H1 (cell line): ENCODE data around the gene HOXC5. TPM values are rescaled to one million over a fixed set of nuclear protein-coding genes. Genes with fewer than 3 reads are reported as not detected.
A peak's percentile ranks its signal among the peaks of the same experiment; 100 is the strongest.

Experiments used
- CTCF ChIA-PET: fragments of 300-600 bp; sonication (Branson Sonifier 250); formaldehyde crosslinking; loops from one replicate; lab custom pipeline; 2021; ENCODE audit not compliant: partially characterized antibody; lab: Charles Lee
- POLR2A ChIA-PET: fragments of 300-600 bp; sonication (Branson Sonifier 250); formaldehyde crosslinking; loops from one replicate; lab custom pipeline; 2021; ENCODE audit warnings: inconsistent platforms; ENCODE audit not compliant: partially characterized antibody; lab: Charles Lee
- DNase-seq, 2 experiments: peaks; one replicate each; pipeline versions ENCODE4 v3.0.0 to v3.0.0-alpha.2; 2010 to 2022; ENCODE audit warnings: low spot score in 2 of 2, low read depth in 1 of 2, mixed read lengths in 1 of 2
- FAIRE-seq: peaks from 2 replicates; lab custom pipeline; 2011; peaks lifted over from hg19 to GRCh38; lab: Jason Lieb, UNC
- H2AFZ ChIP-seq: 2 replicates; pipeline ENCODE4 v1.8.1; 2012; ENCODE audit warnings: low read length, inconsistent platforms
- H2AK5ac ChIP-seq: 2 replicates; pipeline ENCODE4 v1.6.1; 2013; ENCODE audit warnings: low read depth, low read length
- H2BK120ac ChIP-seq: replicated peaks from 2 replicates; pipeline ENCODE3; 2013; ENCODE audit warnings: low read depth, low read length, inconsistent platforms
- H2BK12ac ChIP-seq: 2 replicates; pipeline ENCODE4 v1.6.1; 2013; ENCODE audit warnings: low read depth, low read length
- H2BK15ac ChIP-seq: 2 replicates; pipeline ENCODE4 v1.6.1; 2013; ENCODE audit warnings: low read length
- H2BK20ac ChIP-seq: 2 replicates; pipeline ENCODE4 v1.6.1; 2013; ENCODE audit warnings: low read length
- H2BK5ac ChIP-seq: 2 replicates; pipeline ENCODE4 v1.6.1; 2013; ENCODE audit warnings: low read depth, low read length
- H3K14ac ChIP-seq: 2 replicates; pipeline ENCODE4 v1.6.1; 2013; ENCODE audit warnings: inconsistent platforms; ENCODE audit not compliant: insufficient read length
- H3K18ac ChIP-seq: 2 replicates; pipeline ENCODE4 v1.6.1; 2013; ENCODE audit warnings: low read length; ENCODE audit errors: extremely low read depth
- H3K23ac ChIP-seq: 2 replicates; pipeline ENCODE4 v1.6.1; 2013; ENCODE audit warnings: inconsistent platforms; ENCODE audit not compliant: insufficient read length
- H3K23me2 ChIP-seq: 2 replicates; pipeline ENCODE4 v1.6.1; 2013; ENCODE audit warnings: low read depth, low read length
- H3K27ac ChIP-seq: 2 replicates; pipeline ENCODE4 v1.6.1; 2011; ENCODE audit warnings: low read depth, low read length, inconsistent platforms
- H3K27me3 ChIP-seq, 4 experiments: replicated peaks in 1 of 4; 1 replicate in 1 of 4; 2 replicates in 3 of 4; pipeline versions ENCODE4 v1.6.1 to v1.8.1; 2011 to 2013; ENCODE audit warnings: low read length in 3 of 4, mild to moderate bottlenecking in 3 of 4, inconsistent platforms in 2 of 4, mixed read lengths in 2 of 4, moderate library complexity in 1 of 4; ENCODE audit not compliant: control insufficient read depth in 3 of 4, insufficient read depth in 3 of 4; ENCODE audit errors: extremely low read depth in 1 of 4
- H3K36me3 ChIP-seq, 4 experiments: 2 replicates each; pipeline versions ENCODE4 v1.6.1 to v1.8.1; 2011 to 2013; ENCODE audit warnings: mild to moderate bottlenecking in 4 of 4, low read length in 3 of 4, moderate library complexity in 2 of 4, control low read depth in 1 of 4, inconsistent platforms in 1 of 4; ENCODE audit not compliant: insufficient read depth in 4 of 4, control insufficient read depth in 2 of 4
- H3K4ac ChIP-seq: replicated peaks from 2 replicates; pipeline ENCODE3; 2013; ENCODE audit warnings: low read length, low read depth, mixed read lengths, inconsistent platforms; ENCODE audit not compliant: insufficient read length
- H3K4me1 ChIP-seq, 4 experiments: replicated peaks in 1 of 4; 1 replicate in 1 of 4; 2 replicates in 3 of 4; pipeline versions ENCODE4 v1.6.1 to v1.8.1; 2011 to 2013; ENCODE audit warnings: low read length in 3 of 4, inconsistent platforms in 2 of 4, mixed read lengths in 1 of 4; ENCODE audit not compliant: insufficient read depth in 4 of 4, control insufficient read depth in 3 of 4
- H3K4me2 ChIP-seq, 2 experiments: 2 replicates each; pipeline versions ENCODE4 v1.6.1 to v1.8.1; 2011 to 2013; ENCODE audit warnings: low read depth in 2 of 2, low read length in 2 of 2, control low read depth in 1 of 2, inconsistent platforms in 1 of 2, mild to moderate bottlenecking in 1 of 2; ENCODE audit not compliant: insufficient read depth in 1 of 2
- H3K4me3 ChIP-seq, 4 experiments: fragments of 200-600, 300-600 bp in 1 of 4; sonication (generic), shearing (Covaris generic), sonication (Bioruptor Twin) in 1 of 4; 2 replicates each; pipeline versions ENCODE4 v1.5.1 to v1.8.1; 2011 to 2016; ENCODE audit warnings: low read length in 4 of 4, low read depth in 3 of 4, control low read depth in 2 of 4, inconsistent platforms in 2 of 4, mild to moderate bottlenecking in 2 of 4, mixed read lengths in 1 of 4, moderate library complexity in 1 of 4; ENCODE audit not compliant: insufficient read depth in 2 of 4; ENCODE audit errors: extremely low read depth in 1 of 4
- H3K56ac ChIP-seq: replicated peaks from 2 replicates; pipeline ENCODE3; 2013; ENCODE audit warnings: low read depth, mild to moderate bottlenecking, mixed read lengths, low read length, inconsistent platforms; ENCODE audit not compliant: insufficient read length
- H3K79me1 ChIP-seq: 2 replicates; pipeline ENCODE4 v1.6.1; 2013; ENCODE audit warnings: low read depth, low read length, control low read depth
- H3K79me2 ChIP-seq, 2 experiments: 2 replicates each; pipeline versions ENCODE4 v1.6.1 to v1.8.1; 2012 to 2013; ENCODE audit warnings: low read length in 2 of 2, mild to moderate bottlenecking in 2 of 2, inconsistent platforms in 1 of 2; ENCODE audit not compliant: insufficient read depth in 2 of 2, control insufficient read depth in 1 of 2
- H3K9ac ChIP-seq, 4 experiments: replicated peaks in 1 of 4; 1 replicate in 1 of 4; 2 replicates in 3 of 4; pipeline versions ENCODE4 v1.6.1 to v1.8.1; 2011 to 2013; ENCODE audit warnings: low read depth in 3 of 4, low read length in 3 of 4, control low read depth in 2 of 4, mild to moderate bottlenecking in 2 of 4, moderate library complexity in 2 of 4, inconsistent platforms in 1 of 4; ENCODE audit errors: extremely low read depth in 1 of 4
- H3K9me3 ChIP-seq, 2 experiments: 2 replicates each; pipeline versions ENCODE4 v1.6.1 to v1.8.1; 2012 to 2013; ENCODE audit warnings: mild to moderate bottlenecking in 2 of 2, moderate library complexity in 2 of 2, control low read depth in 1 of 2, inconsistent platforms in 1 of 2, low read depth in 1 of 2, low read length in 1 of 2, mixed read lengths in 1 of 2; ENCODE audit not compliant: insufficient read depth in 2 of 2
- H4K20me1 ChIP-seq, 2 experiments: replicated peaks in 1 of 2; 2 replicates each; pipeline versions ENCODE3 to v1.8.1; 2011 to 2013; ENCODE audit warnings: inconsistent platforms in 2 of 2, low read length in 2 of 2, mild to moderate bottlenecking in 1 of 2; ENCODE audit not compliant: insufficient read depth in 2 of 2, control insufficient read depth in 1 of 2
- H4K5ac ChIP-seq: 2 replicates; pipeline ENCODE4 v1.6.1; 2013; ENCODE audit warnings: low read length, low read depth, mixed read lengths, inconsistent platforms; ENCODE audit not compliant: insufficient read length
- H4K8ac ChIP-seq: 2 replicates; pipeline ENCODE4 v1.8.0; 2013; ENCODE audit warnings: mild to moderate bottlenecking, moderate library complexity, low read length, inconsistent platforms; ENCODE audit not compliant: insufficient read depth; ENCODE audit errors: extremely low read depth
- H4K91ac ChIP-seq: replicated peaks from 2 replicates; pipeline ENCODE3; 2013; ENCODE audit warnings: low read length, mixed read lengths, inconsistent platforms; ENCODE audit not compliant: insufficient read length
- ASH2L ChIP-seq: fragments of 200-600, 300-600 bp; sonication (generic); IDR thresholded peaks from one replicate; pipeline ENCODE4 v1.7.1; 2017; ENCODE audit warnings: low read length
- CHD1 ChIP-seq: IDR thresholded peaks from 2 replicates; pipeline ENCODE4 v1.6.1; 2012; ENCODE audit warnings: low read depth, low read length, improper control_type of control experiment
- CTCF ChIP-seq, 3 experiments: IDR thresholded peaks; 1 replicate in 2 of 3; 2 replicates in 1 of 3; pipeline versions ENCODE4 v1.5.1 to v1.6.1; 2011; ENCODE audit warnings: low read length in 3 of 3, mild to moderate bottlenecking in 3 of 3, inconsistent platforms in 2 of 3, low read depth in 1 of 3, moderate library complexity in 1 of 3; ENCODE audit not compliant: insufficient read depth in 1 of 3; ENCODE audit errors: control extremely low read depth in 1 of 3
- E2F6 ChIP-seq: IDR thresholded peaks from 2 replicates; pipeline ENCODE4 v1.6.1; 2012; ENCODE audit warnings: inconsistent platforms
- POLR2A ChIP-seq, 2 experiments: IDR thresholded peaks; 1 replicate in 1 of 2; 2 replicates in 1 of 2; pipeline ENCODE4 v1.6.1; 2011; ENCODE audit warnings: low read depth in 2 of 2, low read length in 2 of 2, mild to moderate bottlenecking in 2 of 2; ENCODE audit errors: control extremely low read depth in 1 of 2
- SIN3A ChIP-seq, 2 experiments: IDR thresholded peaks in 1 of 2; conservative IDR thresholded peaks in 1 of 2; 2 replicates each; pipeline ENCODE4 v1.6.1; 2011 to 2012; ENCODE audit warnings: low read length in 2 of 2, improper control_type of control experiment in 1 of 2, low read depth in 1 of 2, mild to moderate bottlenecking in 1 of 2
- ZNF274 ChIP-seq: IDR thresholded peaks from 2 replicates; pipeline ENCODE4 v1.7.0; 2012; ENCODE audit warnings: low read length, borderline replicate concordance; ENCODE audit errors: extremely low read depth
- WGBS, 2 experiments: shearing (Covaris generic) in 1 of 2; methylation state at CpG; one replicate each; pipeline versions ENCODE4 v1.1.6 to v1.1.7; 2013 to 2015; ENCODE audit warnings: low lambda C conversion rate in 2 of 2, mixed read lengths in 2 of 2, inconsistent platforms in 1 of 2, low coverage in 1 of 2, missing lambda C conversion rate in 1 of 2; ENCODE audit not compliant: insufficient replicate concordance in 2 of 2, insufficient coverage in 1 of 2, insufficient read length in 1 of 2; ENCODE audit errors: extremely low coverage in 1 of 2, missing lambda C conversion rate in 1 of 2; 5-methylcytosine and 5-hydroxymethylcytosine counted together
- long read RNA-seq, 2 experiments: library from RNA in 1 of 2; library from capped mRNA in 1 of 2; stranded (forward); transcript quantifications; one replicate each; pipeline ENCODE4 v2.0.0, GENCODE V29; 2021; ENCODE audit warnings: inconsistent platforms in 1 of 2
- polyA minus RNA-seq, 3 experiments: library from RNA; depleted of rRNA, polyadenylated mRNA; stranded (reverse); fragments of >200 nt; gene quantifications; 1 replicate in 2 of 3; 2 replicates in 1 of 3; pipeline ENCODE4 v1.2.3, GENCODE V29; 2011
- polyA plus RNA-seq, 7 experiments: library from polyadenylated mRNA; depleted of rRNA in 3 of 7; stranded (reverse) in 5 of 7; unstranded in 2 of 7; fragments of >200 nt in 5 of 7; fragments of 200-250 nt in 2 of 7; gene quantifications; 1 replicate in 5 of 7; 2 replicates in 1 of 7; 4 replicates in 1 of 7; pipeline versions ENCODE4 v1.2.1 to v1.2.3, GENCODE V29; 2011 to 2013; ENCODE audit warnings: missing spikeins in 2 of 7, mixed read lengths in 2 of 7
- total RNA-seq: library from RNA; stranded (reverse); fragmentation: NEBNext Ultra II Directional; extraction: Animal tissue kit (Norgen Biotek cat#: 25700); gene quantifications from 2 replicates; pipeline ENCODE4 v1.2.1, GENCODE V29; 2021

HOXC5 gene
- total RNA-seq = not detected in 2 replicates
- polyA plus RNA-seq (2011; rRNA removed) = not detected in 2 replicates
- polyA plus RNA-seq (2011; cell fraction: cytosol; rRNA removed) = not detected
- not detected for polyA plus RNA-seq (2011; cell fraction: nucleus; rRNA removed)
- polyA plus RNA-seq (2012, experiment 1 of 2) = not detected in 4 replicates
- polyA plus RNA-seq (2012, experiment 2 of 2) = not detected
- polyA plus RNA-seq (2013, experiment 1 of 2) = not detected
- polyA plus RNA-seq (2013, experiment 2 of 2) = not detected
- not detected in 2 replicates for polyA minus RNA-seq (2011; rRNA and poly(A)+ RNA removed)
- not detected for polyA minus RNA-seq (2011; cell fraction: cytosol; rRNA and poly(A)+ RNA removed)
- not detected for polyA minus RNA-seq (2011; cell fraction: nucleus; rRNA and poly(A)+ RNA removed)
- long read RNA-seq, experiment 1 = 0 reads
- long read RNA-seq, experiment 2 = 0 reads

GRCh38 chr12:54032627-54033100 lies at the start of gene HOXC5:
TSS of gene HOXC5 (plus strand) at chr12:54033050. CDS start at chr12:54033123, 73 bp downstream.
- Histone ChIP-seq H2AK5ac (peak within 1 kb of the TSS; percentile 82; the same call in 1 of the 2 replicates), H3K27me3 (peaks cover 94 to 100% (median 98%) of the 10 kb centered on the region in 4 experiments), H3K4me1 (peaks cover 0 to 9% (median 2%) of the 10 kb centered on the region in 4 experiments; a peak in 5 of 7 replicates), H3K4me2 (peak within 1 kb of the TSS in 1 of 2 experiments; percentile 11; a peak in 1 of 4 replicates), H3K23ac (no peak within 1 kb of the TSS), H4K5ac (no peak within 1 kb of the TSS), H3K23me2 (no peaks in the 10 kb centered on the region), H3K14ac (no peak within 1 kb of the TSS), H2BK20ac (no peak within 1 kb of the TSS), H4K20me1 (peaks cover 12 to 13% of the 10 kb centered on the region in 2 experiments), H3K79me2 (no peaks in the 10 kb centered on the region), H3K56ac (no peak within 1 kb of the TSS), H2AFZ (no peak within 1 kb of the TSS), H2BK15ac (no peak within 1 kb of the TSS), H3K4me3 (peak within 1 kb of the TSS in 1 of 4 experiments; percentile 9; a peak in 2 of 8 replicates), H2BK5ac (no peak within 1 kb of the TSS), H3K36me3 (peaks cover 0 to 8% (median 0%) of the 10 kb centered on the region in 4 experiments; a peak in 1 of 8 replicates), H4K91ac (no peak within 1 kb of the TSS), H2BK120ac (no peak within 1 kb of the TSS), H3K4ac (no peak within 1 kb of the TSS), H4K8ac (no peak within 1 kb of the TSS), H3K79me1 (no peaks in the 10 kb centered on the region), H3K18ac (no peak within 1 kb of the TSS), H3K9me3 (no peaks in the 10 kb centered on the region; a peak in 1 of 4 replicates), H2BK12ac (no peak within 1 kb of the TSS; the same call in 1 of the 2 replicates), H3K27ac (no peak within 1 kb of the TSS), H3K9ac (no peak within 1 kb of the TSS)
- DNase-seq (peak; percentile 68 to 93), FAIRE-seq (peak; percentile 92)
- WGBS, 2 experiments = 5% methylated on average over 11 of the region's 12 CpGs; no CpG with 5 or more reads in 1 of the 2 experiments
- CTCF ChIA-PET = interaction anchor here (0.6 to 20.0 kb wide), 56 partner anchors 8 to 1785 kb away, joined by 3 to 339 read pairs (median 4); partner anchors contain the start of genes HOXC10, HOXC4, HOXC8 and HOXC9
- POLR2A ChIA-PET = no interaction called here
- no peak for TF ChIP-seq CHD1
- TF ChIP-seq CTCF (IDR thresholded peaks at IDR 0.05; ENCODE audit: control extremely low read depth in 1 of 3, insufficient read depth in 1 of 3, low read depth in 1 of 3, low read length in 3 of 3) = peak; percentile 85 to 93 (median 90)
- TF ChIP-seq ASH2L = no peak
- 0 out of 4 replicates have a peak, but pooled peaks of 1 of the 2 experiments have one; percentile 46 for TF ChIP-seq SIN3A (conservative IDR thresholded peaks at IDR 0.05 in 1 of 2, IDR thresholded peaks at IDR 0.05 in 1 of 2; ENCODE audit: low read depth in 1 of 2, low read length in 2 of 2)
- TF ChIP-seq ZNF274 = no peak
- no peak for TF ChIP-seq POLR2A (IDR thresholded peaks at IDR 0.05; ENCODE audit: control extremely low read depth in 1 of 2, low read depth in 2 of 2, low read length in 2 of 2)
- TF ChIP-seq E2F6 = no peak
